Subcutaneous adipose tissue (tissue), 4 donors: ENCODE results near the gene SRRM4. TPM values are rescaled to one million over a fixed set of nuclear protein-coding genes. Genes with fewer than 3 reads are reported as not detected.

Experiments used
- CTCF ChIP-seq: fragments of 450-650 bp; IDR thresholded peaks from one replicate; pipeline ENCODE4 v1.5.1; 2016; ENCODE audit warnings: low read depth, mild to moderate bottlenecking, control low read depth, antibody characterized with exemption, moderate library complexity
- total RNA-seq, 4 donors: library from RNA; depleted of rRNA; stranded (reverse); fragments of >200 nt; gene quantifications; one replicate each; pipeline ENCODE4 v1.1.0, GENCODE V29; 2016

SRRM4 gene
- total RNA-seq, 4 donors from 2014 or later, result not detected

- no peak for TF ChIP-seq CTCF
Measured at GRCh38 chr12:119128527-119128926, 147.2 kb downstream of the SRRM4 start.

GRCh38 chr12:119129827-119130434, 148.6 kb downstream of the SRRM4 start:
- no peak for TF ChIP-seq CTCF

- TF ChIP-seq CTCF, result no peak
Measured at GRCh38 chr12:119130523-119130922, 149.2 kb downstream of the SRRM4 start.

- TF ChIP-seq CTCF, result no peak
Measured at GRCh38 chr12:119134284-119135072, 153.1 kb downstream of the SRRM4 start.

- TF ChIP-seq CTCF, result no peak
Measured at GRCh38 chr12:119136811-119137410, 155.6 kb downstream of the SRRM4 start.

- TF ChIP-seq CTCF, result no peak
Measured at GRCh38 chr12:119139448-119139847, 158.1 kb downstream of the SRRM4 start.

- TF ChIP-seq CTCF, result no peak
Measured at GRCh38 chr12:119145367-119145766, 164.0 kb downstream of the SRRM4 start.
